DOHH2 (cell line): ENCODE measurements around the gene HYI.

Experiments
- H3F3A ChIP-seq: fragments of 200-600 bp; sonication (generic), shearing (Covaris generic); 2 replicates; pipeline ENCODE4 v1.6.0; 2016; ENCODE audit warnings: antibody characterized with exemption, mild to moderate bottlenecking; ENCODE audit not compliant: control insufficient read depth, insufficient read depth
- H3K27ac ChIP-seq: fragments of 200-600 bp; sonication (generic); 2 replicates; pipeline ENCODE4 v1.5.1; 2014; ENCODE audit warnings: low read depth, mild to moderate bottlenecking, low read length, moderate library complexity
- H3K27me3 ChIP-seq: fragments of 200-600 bp; sonication (generic); 2 replicates; pipeline ENCODE4 v1.6.1; 2014; ENCODE audit warnings: mild to moderate bottlenecking, low read length, mixed read lengths; ENCODE audit not compliant: control insufficient read depth
- H3K36me3 ChIP-seq: fragments of 200-600 bp; sonication (generic); 2 replicates; pipeline ENCODE4 v1.6.1; 2014; ENCODE audit warnings: mild to moderate bottlenecking, low read length, moderate library complexity, mixed read lengths; ENCODE audit not compliant: control insufficient read depth
- H3K4me1 ChIP-seq: fragments of 200-600 bp; sonication (generic); 2 replicates; pipeline ENCODE4 v1.6.1; 2014; ENCODE audit warnings: mild to moderate bottlenecking, low read length, mixed read lengths; ENCODE audit not compliant: control insufficient read depth
- H3K4me2 ChIP-seq: fragments of 200-600 bp; sonication (generic); 2 replicates; pipeline ENCODE4 v1.6.0; 2014; ENCODE audit warnings: mild to moderate bottlenecking, low read length, moderate library complexity
- H3K4me3 ChIP-seq: fragments of 200-600 bp; sonication (generic); 2 replicates; pipeline ENCODE4 v1.5.1; 2014; ENCODE audit warnings: mild to moderate bottlenecking, low read length, mixed read lengths
- H3K79me2 ChIP-seq: fragments of 200-600 bp; sonication (generic); 2 replicates; pipeline ENCODE4 v1.6.1; 2014; ENCODE audit warnings: mild to moderate bottlenecking, low read length, mixed read lengths; ENCODE audit not compliant: control insufficient read depth
- H3K9me2 ChIP-seq: fragments of 200-600 bp; sonication (generic); replicated peaks from 2 replicates; pipeline ENCODE4 v1.6.1; 2014; ENCODE audit warnings: mild to moderate bottlenecking, low read length, mixed read lengths; ENCODE audit not compliant: control insufficient read depth
- H3K9me3 ChIP-seq: fragments of 200-600 bp; sonication (generic); 2 replicates; pipeline ENCODE4 v1.6.1; 2014; ENCODE audit warnings: antibody characterized with exemption, low read length, mixed read lengths; ENCODE audit not compliant: control insufficient read depth, insufficient read depth
- H4K20me1 ChIP-seq: fragments of 200-600 bp; sonication (generic); 2 replicates; pipeline ENCODE4 v1.6.0; 2014; ENCODE audit warnings: low read depth, mild to moderate bottlenecking, antibody characterized with exemption, low read length, moderate library complexity; ENCODE audit not compliant: control insufficient read depth, insufficient read depth
- CTCF ChIP-seq: fragments of 200-600 bp; sonication (generic); IDR thresholded peaks from one replicate; pipeline ENCODE4 v1.5.1; 2014; ENCODE audit warnings: antibody characterized with exemption, mild to moderate bottlenecking, low read depth, low read length; ENCODE audit not compliant: poor library complexity, severe bottlenecking
- EZH2phosphoT487 ChIP-seq: fragments of 200-600 bp; sonication (generic); IDR thresholded peaks from 2 replicates; pipeline ENCODE4 v1.6.1; 2017; ENCODE audit warnings: borderline replicate concordance, mild to moderate bottlenecking, antibody characterized with exemption, low read length, moderate library complexity, mixed read lengths

Gene HYI

GRCh38 chr1:43450251-43450941, 3.3 kb downstream of the HYI start:
- Histone ChIP-seq H3K79me2 (no peaks in the 10 kb centered on the region), H3K4me1 (peaks cover 11% of the 10 kb centered on the region), H3K27ac (no peak overlapping the region), H3K4me2 (no peak overlapping the region), H3F3A (no peaks in the 10 kb centered on the region), H3K9me2 (no peaks in the 10 kb centered on the region), H3K36me3 (peaks cover 37% of the 10 kb centered on the region), H3K9me3 (no peaks in the 10 kb centered on the region), H3K27me3 (peaks cover 16% of the 10 kb centered on the region), H3K4me3 (no peak overlapping the region), H4K20me1 (no peaks in the 10 kb centered on the region)
- no peak for TF ChIP-seq CTCF
- TF ChIP-seq EZH2phosphoT487 = no peak

- H3K4me3 ChIP-seq = no peak overlapping the region
- peaks cover 9% of the 10 kb centered on the region for H3K4me1 ChIP-seq
- peaks cover 37% of the 10 kb centered on the region for H3K36me3 ChIP-seq
- no peak overlapping the region for H3K27ac ChIP-seq
- no peaks in the 10 kb centered on the region for H3K79me2 ChIP-seq
- no peaks in the 10 kb centered on the region for H3K9me2 ChIP-seq
- TF ChIP-seq CTCF (no peak), EZH2phosphoT487 (no peak)
- H3F3A ChIP-seq = no peaks in the 10 kb centered on the region
- no peaks in the 10 kb centered on the region for H4K20me1 ChIP-seq
- H3K27me3 ChIP-seq = peaks cover 9% of the 10 kb centered on the region
- no peak overlapping the region for H3K4me2 ChIP-seq
- no peaks in the 10 kb centered on the region for H3K9me3 ChIP-seq
These were observed 4.0 kb downstream of the HYI start for GRCh38 chr1:43449708-43450069.

GRCh38 chr1:43448955-43449707, 4.6 kb downstream of the HYI start:
- peaks cover 3% of the 10 kb centered on the region for H3K27me3 ChIP-seq
- peaks cover 41% of the 10 kb centered on the region for H3K36me3 ChIP-seq

More at GRCh38 chr1:43448955-43449707, 4.6 kb downstream of the HYI start:
- H3K4me2 ChIP-seq = no peak overlapping the region
- H3K79me2 ChIP-seq = no peaks in the 10 kb centered on the region
- TF ChIP-seq EZH2phosphoT487 (no peak), CTCF (no peak)
- H3K4me3 ChIP-seq = no peak overlapping the region
- peaks cover 4% of the 10 kb centered on the region for H3K4me1 ChIP-seq
- H3K9me2 ChIP-seq = no peaks in the 10 kb centered on the region
- H3K9me3 ChIP-seq = no peaks in the 10 kb centered on the region
- H3K27ac ChIP-seq = no peak overlapping the region
- H3F3A ChIP-seq = no peaks in the 10 kb centered on the region
- H4K20me1 ChIP-seq = no peaks in the 10 kb centered on the region
